GM12875 (cell line): ENCODE measurements around the gene DENND1C.

ENCODE experiments used
- H3K4me3 ChIP-seq: one replicate; pipeline ENCODE4 v1.5.1; 2011; ENCODE audit warnings: low read depth, low read length, control low read depth
- TF ChIP-seq, protein P1 (sequence below): IDR thresholded peaks from 2 replicates; pipeline ENCODE4 v1.5.1; 2011; ENCODE audit warnings: low read depth, mild to moderate bottlenecking, control low read depth, inconsistent platforms, low read length, moderate library complexity, borderline replicate concordance; ENCODE audit not compliant: insufficient read depth

DENND1C gene

DNA sequence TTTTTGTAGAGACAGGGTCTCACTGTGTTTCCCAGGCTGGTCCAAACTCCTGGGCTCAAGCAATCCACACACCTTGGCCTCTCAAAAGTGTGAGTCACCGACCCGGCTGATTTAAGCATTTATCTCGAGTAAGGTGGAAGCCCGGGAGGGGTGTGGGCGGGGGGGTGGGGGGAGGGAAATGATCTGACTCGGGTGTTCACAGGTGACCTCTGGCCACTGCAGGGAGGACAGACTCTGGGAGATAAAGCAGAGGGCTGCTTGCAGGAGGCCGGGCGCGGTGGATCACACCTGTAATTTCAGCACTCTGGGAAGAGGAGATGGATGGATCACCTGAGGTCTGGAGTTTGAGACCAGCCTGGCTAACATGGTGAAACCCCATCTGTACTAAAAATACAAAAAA is 7.9 kb downstream of the DENND1C start:
- TF ChIP-seq, protein P1, sequence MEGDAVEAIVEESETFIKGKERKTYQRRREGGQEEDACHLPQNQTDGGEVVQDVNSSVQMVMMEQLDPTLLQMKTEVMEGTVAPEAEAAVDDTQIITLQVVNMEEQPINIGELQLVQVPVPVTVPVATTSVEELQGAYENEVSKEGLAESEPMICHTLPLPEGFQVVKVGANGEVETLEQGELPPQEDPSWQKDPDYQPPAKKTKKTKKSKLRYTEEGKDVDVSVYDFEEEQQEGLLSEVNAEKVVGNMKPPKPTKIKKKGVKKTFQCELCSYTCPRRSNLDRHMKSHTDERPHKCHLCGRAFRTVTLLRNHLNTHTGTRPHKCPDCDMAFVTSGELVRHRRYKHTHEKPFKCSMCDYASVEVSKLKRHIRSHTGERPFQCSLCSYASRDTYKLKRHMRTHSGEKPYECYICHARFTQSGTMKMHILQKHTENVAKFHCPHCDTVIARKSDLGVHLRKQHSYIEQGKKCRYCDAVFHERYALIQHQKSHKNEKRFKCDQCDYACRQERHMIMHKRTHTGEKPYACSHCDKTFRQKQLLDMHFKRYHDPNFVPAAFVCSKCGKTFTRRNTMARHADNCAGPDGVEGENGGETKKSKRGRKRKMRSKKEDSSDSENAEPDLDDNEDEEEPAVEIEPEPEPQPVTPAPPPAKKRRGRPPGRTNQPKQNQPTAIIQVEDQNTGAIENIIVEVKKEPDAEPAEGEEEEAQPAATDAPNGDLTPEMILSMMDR = no peak
- H3K4me3 ChIP-seq = no peak overlapping the region

GRCh38 chr19:6472713-6473112 is 8.9 kb downstream of the DENND1C start:
- H3K4me3 ChIP-seq = no peak overlapping the region
- TF ChIP-seq, protein P1 = no peak

DNA sequence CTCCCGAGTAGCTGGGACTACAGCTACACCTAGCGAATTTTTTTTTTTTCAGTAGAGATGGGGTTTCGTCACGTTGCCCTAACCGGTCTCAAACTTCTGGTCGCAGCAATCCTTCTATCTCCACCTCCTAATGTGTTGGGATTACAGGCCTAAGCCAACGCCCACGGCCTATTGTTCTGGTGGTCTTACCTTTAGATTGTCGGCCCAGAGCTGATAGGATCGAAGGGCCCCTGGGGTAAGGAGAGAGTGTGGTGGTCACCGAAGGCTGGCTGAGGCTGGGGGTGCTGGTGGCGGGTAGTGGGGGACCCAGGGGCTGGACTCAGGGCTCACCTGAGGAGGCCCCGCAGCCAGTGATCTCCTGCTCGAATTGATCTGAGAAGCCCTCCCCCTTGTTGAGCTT is 10.5 kb downstream of the DENND1C start:
- H3K4me3 ChIP-seq = no peak overlapping the region
- TF ChIP-seq, protein P1 = no peak

DNA sequence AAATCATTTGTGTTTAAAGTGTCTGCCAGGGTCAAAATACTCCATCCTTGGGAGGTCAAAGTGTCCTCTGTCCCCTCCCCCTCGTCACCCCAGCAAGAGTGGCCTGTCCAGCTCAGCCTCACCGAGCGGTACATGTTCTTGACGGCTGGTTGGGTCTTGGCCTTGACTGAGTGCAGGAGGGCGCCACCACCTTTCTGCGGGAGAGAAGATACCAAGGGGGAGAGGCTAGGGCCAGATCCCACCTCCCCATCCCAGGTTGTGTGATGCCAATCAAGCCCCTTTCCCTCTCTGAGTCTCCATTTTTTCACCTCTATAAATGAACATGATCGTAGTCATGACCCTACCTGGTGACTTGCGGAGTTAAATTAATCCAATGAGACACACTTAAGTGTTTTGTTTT is 11.4 kb downstream of the DENND1C start:
- TF ChIP-seq, protein P1 = no peak
- H3K4me3 ChIP-seq = no peak overlapping the region

DNA sequence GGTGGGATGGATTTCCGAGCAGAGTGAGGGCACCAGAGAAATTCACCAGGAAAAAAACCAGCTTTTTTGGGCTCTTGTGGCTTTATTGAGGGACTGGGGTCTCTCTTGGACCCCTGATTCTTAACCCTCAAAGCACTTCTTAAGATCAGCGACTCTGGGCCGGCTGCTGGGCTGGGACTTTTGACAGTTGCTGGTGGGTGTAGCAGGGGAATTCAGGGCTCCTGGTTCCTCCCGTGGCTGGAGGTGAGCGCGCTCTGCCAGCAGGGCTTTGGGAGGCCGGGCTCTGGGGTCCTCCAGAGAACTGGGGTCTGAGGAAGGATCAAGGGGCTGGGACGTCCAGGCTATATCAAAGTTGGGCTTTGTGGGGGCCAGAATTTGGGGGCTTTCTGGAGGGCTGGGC is 14.2 kb downstream of the DENND1C start:
- H3K4me3 ChIP-seq = no peak overlapping the region
- TF ChIP-seq, protein P1 = no peak

GRCh38 chr19:6466526-6467248 is 14.9 kb downstream of the DENND1C start:
- TF ChIP-seq, protein P1 = no peak
- no peak overlapping the region for H3K4me3 ChIP-seq

DNA sequence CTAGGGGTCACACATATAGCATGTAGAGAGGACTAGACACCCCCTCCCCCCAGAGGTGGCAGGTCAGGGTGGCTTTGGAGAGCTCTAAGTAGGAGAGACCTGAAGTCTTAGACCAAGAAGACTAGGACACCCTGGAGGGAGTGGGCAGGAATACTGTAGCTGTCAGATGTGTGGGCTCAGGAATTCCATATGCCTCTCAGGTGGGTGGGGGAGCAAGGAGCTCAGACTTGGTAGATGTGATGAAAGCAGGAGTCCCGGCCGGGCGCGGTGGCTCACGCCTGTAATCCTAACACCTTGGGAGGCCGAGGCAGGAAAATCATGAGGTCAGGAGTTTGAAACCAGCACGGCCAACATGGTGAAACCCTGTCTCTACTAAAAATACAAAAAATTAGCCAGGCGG is 15.9 kb downstream of the DENND1C start:
- TF ChIP-seq, protein P1 = no peak
- H3K4me3 ChIP-seq = no peak overlapping the region
